MCF 10A (cell line): Measurements from ENCODE around the gene TBC1D19. TPM values are rescaled to one million over a fixed set of nuclear protein-coding genes. Genes with fewer than 3 reads are reported as not detected.

Source experiments
- BruUV-seq: library from RNA; stranded (reverse); fragments of 400-500 nt; replicated peaks from 2 replicates; lab custom pipeline; 2021; lab: Mats Ljungman, UMichigan
- CTCF ChIA-PET: fragments of 300-600 bp; sonication (Branson Sonifier 250); formaldehyde crosslinking; extraction: SDS; loops from one replicate; lab custom pipeline; 2021; ENCODE audit warnings: antibody characterized with exemption, inconsistent platforms; lab: Yijun Ruan, JAX
- POLR2A ChIA-PET: fragments of 300-600, 350-650 bp; sonication (Branson Sonifier 250); formaldehyde crosslinking; extraction: SDS; loops from one replicate; lab custom pipeline; 2020; ENCODE audit warnings: antibody characterized with exemption, inconsistent platforms; lab: Yijun Ruan, JAX
- DNase-seq: peaks from one replicate; pipeline ENCODE4 v3.0.0-alpha.2; 2018; ENCODE audit not compliant: unreplicated experiment
- H3K27ac Mint-ChIP-seq: one replicate; pipeline ENCODE4 v1.8.0; 2022; ENCODE audit warnings: mild to moderate bottlenecking, low read depth, mixed read lengths; ENCODE audit not compliant: unreplicated experiment
- H3K27me3 Mint-ChIP-seq: one replicate; pipeline ENCODE4 v1.8.0; 2022; ENCODE audit warnings: mixed read lengths; ENCODE audit not compliant: insufficient read depth, unreplicated experiment
- H3K36me3 Mint-ChIP-seq: one replicate; pipeline ENCODE4 v1.8.0; 2022; ENCODE audit warnings: mild to moderate bottlenecking, moderate library complexity, mixed read lengths; ENCODE audit not compliant: insufficient read depth, unreplicated experiment
- H3K4me1 Mint-ChIP-seq: one replicate; pipeline ENCODE4 v1.8.0; 2022; ENCODE audit warnings: mixed read lengths; ENCODE audit not compliant: insufficient read depth, unreplicated experiment
- H3K4me3 Mint-ChIP-seq: one replicate; pipeline ENCODE4 v1.8.0; 2022; ENCODE audit warnings: mild to moderate bottlenecking, moderate library complexity, mixed read lengths; ENCODE audit not compliant: unreplicated experiment
- H3K9me3 Mint-ChIP-seq: one replicate; pipeline ENCODE4 v1.8.0; 2022; ENCODE audit warnings: mixed read lengths; ENCODE audit not compliant: unreplicated experiment
- intact Hi-C: fragments of 100-400 bp; cut with micrococcal nuclease; formaldehyde crosslinking; loops from 2 replicates; pipeline ENCODE4 v1.14.1; 2022
- total RNA-seq: library from RNA; stranded (reverse); gene quantifications from 2 replicates; pipeline ENCODE4 v1.2.3, GENCODE V29; 2022
- TF ChIP-seq, protein P1 (sequence below): fragments of 200-600 bp; IDR thresholded peaks from one replicate; pipeline ENCODE4 v1.8.0; 2022; ENCODE audit warnings: antibody characterized with exemption, mild to moderate bottlenecking; ENCODE audit not compliant: unreplicated experiment

TBC1D19 gene
- total RNA-seq, 1 experiment from 2014 or later, result 9.6 TPM

DNA sequence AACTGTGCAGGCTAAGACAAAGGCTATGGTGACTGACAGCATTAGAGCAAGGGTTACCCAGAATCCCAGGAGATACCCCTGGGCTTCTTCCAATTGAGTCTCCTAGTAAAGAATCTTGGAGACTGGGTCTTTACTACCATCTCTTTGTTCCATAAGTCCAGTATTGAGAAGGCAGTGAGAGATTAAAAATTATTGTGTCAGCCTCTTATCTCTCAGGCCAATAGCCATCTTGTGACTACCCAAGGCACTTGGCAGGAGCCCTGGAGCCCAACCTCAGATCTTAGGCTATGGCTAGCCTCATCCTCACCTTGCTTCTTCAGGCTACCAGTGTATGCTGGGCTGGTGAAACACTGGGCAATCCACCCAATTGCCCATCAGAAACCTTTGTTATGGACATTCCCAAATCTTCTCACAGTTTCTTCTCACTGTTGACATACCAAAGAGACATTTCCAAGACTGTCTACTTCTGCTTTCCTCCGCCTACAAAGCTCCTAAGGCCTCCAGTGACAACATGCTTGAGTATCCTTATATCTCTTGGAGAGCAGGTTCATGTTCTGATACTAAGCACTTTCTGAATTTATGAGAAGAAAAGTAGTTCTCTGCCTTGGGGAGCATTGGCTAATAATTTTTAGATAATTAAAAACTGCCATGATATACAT is 200.5 kb downstream of the TBC1D19 start:
- Mint-ChIP-seq H3K4me3 (no peak overlapping the region), H3K9me3 (no peaks in the 10 kb centered on the region), H3K27ac (no peak overlapping the region), H3K36me3 (peaks cover 12% of the 10 kb centered on the region), H3K4me1 (peaks cover 24% of the 10 kb centered on the region), H3K27me3 (no peaks in the 10 kb centered on the region)
- TF ChIP-seq, protein P1, sequence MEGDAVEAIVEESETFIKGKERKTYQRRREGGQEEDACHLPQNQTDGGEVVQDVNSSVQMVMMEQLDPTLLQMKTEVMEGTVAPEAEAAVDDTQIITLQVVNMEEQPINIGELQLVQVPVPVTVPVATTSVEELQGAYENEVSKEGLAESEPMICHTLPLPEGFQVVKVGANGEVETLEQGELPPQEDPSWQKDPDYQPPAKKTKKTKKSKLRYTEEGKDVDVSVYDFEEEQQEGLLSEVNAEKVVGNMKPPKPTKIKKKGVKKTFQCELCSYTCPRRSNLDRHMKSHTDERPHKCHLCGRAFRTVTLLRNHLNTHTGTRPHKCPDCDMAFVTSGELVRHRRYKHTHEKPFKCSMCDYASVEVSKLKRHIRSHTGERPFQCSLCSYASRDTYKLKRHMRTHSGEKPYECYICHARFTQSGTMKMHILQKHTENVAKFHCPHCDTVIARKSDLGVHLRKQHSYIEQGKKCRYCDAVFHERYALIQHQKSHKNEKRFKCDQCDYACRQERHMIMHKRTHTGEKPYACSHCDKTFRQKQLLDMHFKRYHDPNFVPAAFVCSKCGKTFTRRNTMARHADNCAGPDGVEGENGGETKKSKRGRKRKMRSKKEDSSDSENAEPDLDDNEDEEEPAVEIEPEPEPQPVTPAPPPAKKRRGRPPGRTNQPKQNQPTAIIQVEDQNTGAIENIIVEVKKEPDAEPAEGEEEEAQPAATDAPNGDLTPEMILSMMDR, result no peak
- DNase-seq, result no peak
- ChIA-PET POLR2A (interaction anchor here (0.9 kb wide), 1 partner anchor 135 kb away, joined by 3 read pairs; no protein-coding TSS in a partner anchor), CTCF (interaction anchor here (0.5 to 0.7 kb wide), 3 partner anchors 167 to 287 kb away, joined by 4 read pairs; no protein-coding TSS in a partner anchor)
- intact Hi-C loops, result no loop called here
- BruUV-seq, result no TSS peak

DNA sequence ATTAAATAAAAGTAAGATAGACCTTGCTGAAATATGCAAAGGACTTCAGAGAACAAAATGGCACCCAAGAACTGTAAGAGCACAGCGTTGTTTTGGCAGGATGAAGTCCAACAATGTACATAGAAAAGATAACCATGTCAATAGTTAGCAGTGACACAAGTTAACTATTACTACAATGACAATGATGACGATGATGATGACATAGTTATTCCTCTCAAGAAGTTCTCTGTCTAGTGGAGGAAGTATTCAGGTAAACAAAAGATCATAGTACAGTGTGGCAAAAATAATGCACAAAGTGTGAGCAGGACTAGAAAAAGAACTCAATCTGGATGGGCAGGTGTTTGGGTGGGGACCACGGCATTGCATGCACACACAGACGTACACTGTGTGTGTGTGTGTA is 201.4 kb downstream of the TBC1D19 start:
- H3K27ac Mint-ChIP-seq, result no peak overlapping the region

DNA sequence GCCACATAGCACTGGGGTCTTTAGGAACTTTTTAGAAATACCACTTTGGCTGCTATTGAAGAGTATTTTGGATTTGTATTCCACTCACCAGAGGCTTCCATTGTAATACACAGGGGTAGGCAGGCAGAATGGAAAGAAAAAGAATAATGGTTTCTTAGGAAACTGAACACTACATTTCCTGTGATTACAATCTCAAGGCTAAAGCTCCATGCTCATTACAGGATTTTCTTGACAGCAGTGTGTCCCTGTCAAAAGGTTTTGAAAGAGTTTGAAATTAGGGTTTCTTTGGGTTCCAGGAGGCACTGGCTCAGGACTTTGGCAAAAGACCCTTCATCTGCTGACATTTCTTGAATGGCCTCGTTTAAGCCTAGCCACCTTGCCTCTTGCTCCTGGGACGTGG is 201.9 kb downstream of the TBC1D19 start:
- BruUV-seq, result no TSS peak
- no peak overlapping the region for H3K4me3 Mint-ChIP-seq
- H3K4me1 Mint-ChIP-seq, result peaks cover 12% of the 10 kb centered on the region
- POLR2A ChIA-PET, result no interaction called here
- no peaks in the 10 kb centered on the region for H3K27me3 Mint-ChIP-seq
- no peaks in the 10 kb centered on the region for H3K9me3 Mint-ChIP-seq
- TF ChIP-seq, protein P1, result no peak
- H3K36me3 Mint-ChIP-seq, result peaks cover 12% of the 10 kb centered on the region
- intact Hi-C loops, result loop anchor here (5.0 kb wide), 1 partner anchor 71 kb away; no protein-coding TSS in a partner anchor
- H3K27ac Mint-ChIP-seq, result no peak overlapping the region
- DNase-seq, result no peak
- CTCF ChIA-PET, result no interaction called here

More for the DNA sequence above, 201.4 kb downstream of the TBC1D19 start:
- H3K36me3 Mint-ChIP-seq, result peaks cover 12% of the 10 kb centered on the region
- H3K27me3 Mint-ChIP-seq, result no peaks in the 10 kb centered on the region
- intact Hi-C loops, result loop anchor here (5.0 kb wide), 1 partner anchor 72 kb away; no protein-coding TSS in a partner anchor
- H3K4me1 Mint-ChIP-seq, result peaks cover 15% of the 10 kb centered on the region
- CTCF ChIA-PET, result interaction anchor here (0.7 kb wide), 1 partner anchor 168 kb away, joined by 4 read pairs; no protein-coding TSS in a partner anchor
- H3K9me3 Mint-ChIP-seq, result no peaks in the 10 kb centered on the region
- no peak overlapping the region for H3K4me3 Mint-ChIP-seq
- no TSS peak for BruUV-seq
- POLR2A ChIA-PET, result interaction anchor here (0.9 kb wide), 1 partner anchor 134 kb away, joined by 3 read pairs; no protein-coding TSS in a partner anchor
- TF ChIP-seq, protein P1, result no peak
- no peak for DNase-seq

DNA sequence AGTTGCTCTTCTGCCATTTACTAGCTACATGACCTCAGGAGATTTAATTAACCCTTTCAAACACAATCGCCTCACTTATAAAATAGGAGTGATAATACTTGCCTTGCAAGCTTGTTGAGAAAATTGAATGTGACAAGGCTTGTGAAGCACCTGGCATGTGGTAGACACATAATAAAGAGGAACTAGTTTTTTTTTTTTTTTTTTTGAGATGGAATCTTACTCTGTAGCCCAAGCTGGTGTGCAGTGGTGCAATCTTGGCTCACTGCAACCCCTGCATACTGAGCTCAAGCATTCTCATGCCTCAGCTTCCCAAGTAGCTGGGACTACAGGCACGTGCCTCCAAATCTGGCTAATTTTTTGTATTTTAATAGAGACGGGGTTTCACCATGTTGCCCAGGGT is 203.0 kb downstream of the TBC1D19 start:
- Mint-ChIP-seq H3K9me3 (no peaks in the 10 kb centered on the region), H3K4me3 (no peak overlapping the region), H3K36me3 (peaks cover 6% of the 10 kb centered on the region), H3K27me3 (no peaks in the 10 kb centered on the region), H3K27ac (no peak overlapping the region), H3K4me1 (peaks cover 12% of the 10 kb centered on the region)
- CTCF ChIA-PET, result interaction anchor here (0.6 to 1.2 kb wide), 3 partner anchors 8 to 41 kb away, joined by 3 to 5 read pairs (median 4); no protein-coding TSS in a partner anchor
- TF ChIP-seq, protein P1, result no peak
- no TSS peak for BruUV-seq
- POLR2A ChIA-PET, result interaction anchor here (0.6 to 1.9 kb wide), 3 partner anchors 8 to 223 kb away, joined by 3 to 18 read pairs (median 3); partner anchors contain the start of gene STIM2
- DNase-seq, result no peak
- intact Hi-C loops, result loop anchor here (5.0 kb wide), 1 partner anchor 70 kb away; no protein-coding TSS in a partner anchor
